SH-SY5Y (cell line): ENCODE results near the gene LHFPL5.

Experiments
- GATA2 ChIP-seq: IDR thresholded peaks from 2 replicates; pipeline ENCODE4 v1.6.1; 2011; ENCODE audit warnings: mild to moderate bottlenecking, low read depth, low read length
- GATA3 ChIP-seq: IDR thresholded peaks from 2 replicates; pipeline ENCODE4 v1.6.1; 2011; ENCODE audit warnings: low read depth, mild to moderate bottlenecking, low read length, moderate library complexity

DNA sequence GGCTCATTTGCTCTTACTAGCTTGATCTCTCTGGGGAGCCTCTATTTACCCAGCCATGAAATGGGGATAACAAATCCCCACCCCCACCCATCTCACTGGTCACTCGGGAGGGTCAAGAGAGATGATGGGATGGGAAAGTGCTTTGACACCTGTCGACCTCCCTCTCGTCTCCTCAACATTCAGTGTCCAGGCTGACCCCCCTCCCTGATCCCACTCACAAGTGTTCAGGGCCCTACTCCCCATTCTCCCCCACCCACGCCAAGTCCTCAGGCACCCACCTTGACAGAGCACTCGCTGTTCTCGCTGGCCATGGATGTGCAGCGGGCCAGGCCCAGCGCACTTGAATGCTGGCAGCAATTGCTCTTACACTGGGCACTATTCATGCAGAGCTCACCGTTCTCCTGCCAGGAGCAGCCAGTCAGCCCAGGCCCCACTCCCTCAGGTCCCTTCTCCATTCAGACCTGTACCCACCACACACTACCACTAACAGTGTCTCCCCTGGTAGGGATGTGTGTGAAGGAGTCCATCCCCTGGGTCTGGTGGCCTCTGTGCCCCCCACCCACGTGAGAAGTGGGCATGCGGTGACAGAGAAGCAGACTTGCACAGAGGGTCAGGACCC is 9.6 kb upstream of the LHFPL5 start:
- TF ChIP-seq GATA2 = no peak
- no peak for TF ChIP-seq GATA3
